CD4-positive, alpha-beta T cell treated with Interleukin-2 at 100 ng/mL for 4 hours (primary cell): ENCODE results near the gene PPP1R3G.

Source experiments
- DNase-seq: peaks from one replicate; pipeline ENCODE4 v3.0.0-alpha.2; 2020; ENCODE audit warnings: low spot score

Gene PPP1R3G

DNA sequence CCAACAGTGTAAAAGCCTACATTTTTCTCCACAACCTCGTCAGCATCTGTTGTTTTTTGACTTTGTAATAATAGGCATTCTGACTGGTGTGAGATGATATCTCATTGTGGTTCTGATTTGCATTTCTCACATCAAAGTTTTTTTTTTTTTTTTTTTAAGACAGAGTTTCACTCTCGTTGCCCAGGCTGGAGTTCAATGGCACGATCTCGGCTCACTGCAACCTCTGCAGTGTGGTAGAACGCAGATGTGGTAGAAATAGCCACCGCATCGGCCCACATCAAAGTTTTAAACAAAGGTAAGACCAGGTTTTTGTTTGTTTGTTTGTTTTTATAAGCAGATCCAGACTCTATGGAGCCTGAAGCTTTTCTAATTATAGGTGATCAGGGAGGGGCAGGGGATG is 12.7 kb upstream of the PPP1R3G start:
- no peak for DNase-seq

DNA sequence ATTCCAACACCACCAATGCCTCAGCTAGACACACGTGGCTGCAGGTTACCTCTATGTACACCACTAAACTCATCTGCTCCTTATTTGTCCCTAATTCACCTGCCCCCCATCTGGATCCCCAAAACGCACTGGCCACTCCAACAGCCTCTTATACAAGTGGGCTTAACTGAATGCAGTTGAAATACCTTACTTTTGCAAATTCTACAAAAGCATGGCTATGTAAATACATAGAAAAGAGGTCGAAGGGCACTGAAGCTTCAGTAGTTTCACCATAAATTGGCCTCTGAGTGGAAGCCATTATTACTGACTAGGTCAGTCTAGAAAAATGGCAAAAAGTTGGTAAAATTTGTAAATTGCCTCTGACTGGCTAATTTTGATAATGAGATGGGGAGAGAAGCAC is 11.1 kb upstream of the PPP1R3G start:
- DNase-seq: no peak

DNA sequence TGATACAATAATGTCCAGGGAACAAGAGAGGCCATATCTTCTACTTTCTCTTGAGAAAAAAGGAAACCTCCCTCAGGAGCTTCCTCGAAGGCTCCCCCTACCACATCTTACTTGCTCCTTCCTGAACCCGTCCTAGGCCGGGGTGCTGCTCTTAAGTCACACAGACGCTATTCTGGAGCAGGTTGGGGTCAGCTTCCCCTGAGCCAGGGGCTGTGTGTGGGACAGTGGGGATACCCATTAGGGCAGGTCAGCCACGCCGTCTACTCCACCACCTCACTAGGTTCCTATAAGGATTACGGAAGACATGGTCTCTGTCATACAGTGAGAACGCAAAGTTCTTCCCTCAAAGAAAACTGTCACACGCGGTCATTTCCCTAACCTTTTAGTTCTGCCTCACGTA is 8.2 kb upstream of the PPP1R3G start:
- no peak for DNase-seq

DNA sequence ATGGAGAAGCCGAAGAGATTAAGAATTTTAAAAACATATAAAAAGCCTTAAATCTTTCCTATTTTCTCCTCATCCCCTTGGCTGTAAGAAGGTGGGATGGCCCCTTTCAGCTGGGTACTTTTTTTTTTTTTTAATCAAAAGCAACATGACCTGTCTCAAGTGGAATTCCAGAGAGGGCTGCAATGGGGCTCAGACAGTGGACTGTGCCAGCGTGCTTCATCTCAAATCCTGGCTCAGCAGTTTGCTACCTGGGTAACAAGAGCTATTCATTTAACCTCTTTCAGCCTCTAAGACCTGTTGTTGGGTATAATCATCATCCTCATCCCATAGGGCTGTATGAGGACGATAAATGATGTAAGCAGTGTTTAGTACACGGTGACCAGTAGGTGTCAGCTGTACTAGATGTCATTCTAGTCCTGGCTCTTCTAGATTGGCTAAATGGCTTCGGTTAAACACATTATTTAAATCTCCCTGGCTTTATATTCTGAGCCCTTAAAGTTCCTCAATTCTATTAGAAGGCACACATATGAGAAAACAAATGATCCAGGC is 6.9 kb upstream of the PPP1R3G start:
- DNase-seq: no peak

DNA sequence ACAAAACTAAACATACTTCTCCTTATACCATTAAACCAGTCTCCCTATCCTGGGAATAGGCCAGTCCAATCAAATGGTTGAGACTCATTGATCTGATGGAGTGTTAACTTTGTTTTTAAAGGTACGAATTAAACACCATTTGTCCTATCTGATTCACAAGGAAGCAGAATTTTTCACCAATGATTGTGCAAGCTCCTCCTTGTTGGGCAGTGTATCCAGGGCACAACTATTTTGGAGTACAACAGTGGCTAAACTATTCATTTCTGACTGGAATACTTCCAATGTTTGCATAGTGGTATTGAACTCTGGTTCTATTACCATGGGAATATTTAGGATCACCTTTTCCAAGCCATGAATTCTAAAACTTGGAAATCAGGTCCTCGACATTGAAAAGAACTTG is 5.4 kb upstream of the PPP1R3G start:
- DNase-seq: no peak

DNA sequence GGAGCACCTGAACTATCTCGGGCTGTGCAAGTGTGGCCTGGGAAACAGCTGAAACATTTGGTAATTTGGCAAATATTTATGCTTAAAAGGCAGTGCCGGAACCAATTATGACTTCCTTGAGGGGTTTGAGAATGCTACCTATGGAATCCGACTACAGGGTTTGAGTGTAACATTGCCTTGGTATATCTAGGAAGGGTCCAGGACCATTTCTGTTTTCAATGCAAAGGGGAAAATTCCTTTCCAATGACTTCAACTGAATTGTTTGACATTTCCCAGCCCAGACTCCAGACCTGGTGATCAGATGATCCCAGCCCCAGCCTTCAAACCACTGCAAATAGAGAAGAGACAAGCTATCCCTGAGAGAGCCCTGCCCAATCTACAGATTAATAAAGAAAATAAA is 4.6 kb upstream of the PPP1R3G start:
- DNase-seq: no peak

DNA sequence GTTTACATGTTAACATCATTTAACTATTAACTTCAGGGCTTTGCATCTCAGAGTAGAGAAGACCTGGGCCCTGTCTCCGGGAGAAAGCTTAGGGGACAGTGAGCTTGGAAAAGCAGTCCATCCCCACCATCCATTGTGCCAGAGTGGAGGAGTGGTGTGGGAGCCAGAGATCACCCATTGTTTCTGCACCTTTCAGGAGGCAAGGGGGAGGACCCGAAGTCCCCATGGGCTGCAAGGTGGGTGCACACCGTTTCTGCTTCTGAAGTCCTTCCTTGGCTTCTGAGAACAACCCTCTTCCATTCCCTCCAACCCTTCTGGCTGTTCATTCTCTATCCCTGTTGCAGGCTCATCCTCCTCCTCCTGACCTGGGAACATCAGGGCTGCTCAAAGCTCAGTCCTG is 4.0 kb upstream of the PPP1R3G start:
- DNase-seq: no peak

DNA sequence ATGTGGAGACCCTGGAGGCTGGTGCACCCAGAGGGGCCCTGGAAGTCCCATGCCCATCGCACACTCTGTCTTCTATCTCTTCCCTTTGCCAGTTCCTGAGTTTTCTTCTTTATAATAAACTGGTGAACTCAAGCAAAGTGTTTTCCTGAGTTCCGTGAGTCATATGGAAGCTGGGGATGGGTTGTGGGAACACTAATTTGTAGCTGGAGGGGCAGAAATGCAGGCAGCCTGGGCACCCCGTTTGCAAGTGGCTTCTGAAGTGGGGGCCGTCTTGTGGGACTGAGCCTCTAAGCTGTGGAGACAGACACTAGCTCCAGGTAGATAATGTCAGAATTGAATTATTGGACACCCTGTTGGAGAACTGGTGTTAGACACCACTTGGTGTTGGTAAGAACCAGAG is 3.2 kb upstream of the PPP1R3G start:
- no peak for DNase-seq

DNA sequence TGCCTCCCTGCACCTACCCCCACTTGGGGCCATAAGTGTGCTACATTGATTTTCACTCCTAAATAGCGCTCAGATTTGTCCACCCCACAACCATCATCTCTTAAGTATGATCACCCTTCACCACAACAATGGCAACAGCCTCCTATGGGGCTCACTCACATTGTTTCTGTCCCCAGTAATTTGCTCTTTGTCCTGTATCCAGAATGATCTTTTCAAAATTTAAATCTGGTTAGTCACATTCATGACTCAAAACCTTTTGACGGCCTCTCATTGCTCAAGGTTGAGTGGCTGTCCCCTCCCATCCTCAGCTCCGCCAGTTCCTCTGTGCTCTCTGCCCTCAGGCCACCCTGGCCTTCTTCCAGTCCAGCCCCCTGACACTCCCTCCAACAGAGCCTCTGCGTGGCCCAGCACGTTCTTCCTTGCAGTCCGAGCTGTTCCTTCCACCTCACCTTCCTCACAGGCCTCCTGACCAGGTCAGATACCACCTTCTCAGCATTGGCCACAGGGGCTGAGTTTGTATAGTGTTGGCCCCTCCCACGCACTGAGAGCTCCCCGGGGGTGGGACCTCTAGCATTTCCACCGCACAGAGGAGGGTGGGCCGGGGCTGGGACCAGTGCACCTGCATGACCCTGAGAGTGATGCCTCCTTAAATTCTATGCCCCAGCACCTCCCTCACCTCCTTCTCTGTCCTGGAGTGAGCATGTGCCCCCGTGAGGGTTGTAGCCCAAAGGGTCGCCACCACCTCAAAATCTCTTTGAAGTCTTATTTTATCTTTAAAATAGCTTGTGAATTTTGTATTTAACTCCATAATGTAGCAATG is 2.4 kb upstream of the PPP1R3G start:
- DNase-seq: no peak

DNA sequence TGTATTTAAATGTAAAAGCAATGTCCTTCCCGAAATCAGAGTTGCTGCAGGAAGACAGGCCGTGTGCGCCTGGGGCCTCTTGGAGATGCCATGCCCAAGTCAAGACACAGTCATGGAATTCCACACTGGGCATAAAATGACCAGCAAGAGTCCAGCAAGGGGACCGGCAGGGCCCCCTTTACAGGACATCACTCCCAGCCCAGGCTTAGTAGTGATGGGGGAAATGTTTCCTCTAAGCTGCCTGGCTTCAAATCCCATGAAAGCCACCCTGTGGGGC is 1.9 kb upstream of the PPP1R3G start:
- DNase-seq: no peak

DNA sequence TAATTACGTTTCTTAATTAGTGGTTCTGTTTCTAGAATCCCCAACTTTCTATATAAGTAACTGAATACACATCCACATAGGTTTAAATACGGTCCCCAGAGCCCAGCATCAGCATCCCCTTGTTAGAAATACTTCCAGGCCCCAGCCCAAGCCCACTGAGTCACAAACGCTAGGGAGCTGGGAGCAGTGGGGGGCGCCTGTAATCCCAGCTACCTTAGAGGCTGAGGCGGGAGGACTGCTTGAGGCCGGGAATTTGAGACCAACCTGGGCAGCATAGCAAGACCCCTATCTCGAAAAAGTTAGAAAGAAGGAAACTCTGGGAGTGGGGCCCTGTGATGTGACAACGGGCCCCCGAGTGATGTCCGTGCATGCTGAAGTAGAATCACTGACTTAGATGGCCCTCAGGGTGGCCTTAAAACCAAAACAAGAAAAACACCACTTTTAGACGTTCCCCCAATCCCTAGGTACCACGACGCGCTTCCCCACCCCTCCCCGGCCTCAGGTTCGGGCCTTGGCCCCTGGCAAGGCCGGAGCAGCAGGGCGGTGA is 1.3 kb upstream of the PPP1R3G start:
- no peak for DNase-seq

DNA sequence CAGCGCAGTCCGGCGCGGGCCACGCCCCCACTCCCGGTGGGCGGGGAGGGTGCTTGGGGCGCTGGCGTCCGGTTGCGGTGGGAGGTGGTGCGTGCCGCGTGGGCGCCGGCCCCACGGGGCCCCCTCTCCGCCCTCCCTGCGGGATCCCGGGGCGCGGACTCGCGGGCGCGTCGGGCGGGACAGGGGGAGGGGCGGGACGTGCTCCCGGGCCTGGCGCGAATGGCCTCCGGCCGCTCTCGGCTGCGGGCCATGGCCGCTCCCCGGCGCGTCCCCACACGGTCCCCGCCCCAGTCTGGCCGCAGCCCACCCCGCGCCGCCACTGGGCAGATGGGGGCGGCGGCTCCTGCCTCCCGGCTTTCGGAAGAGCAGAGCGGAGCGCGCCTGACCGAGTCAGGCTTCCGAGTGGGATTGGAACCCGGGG is 771 bp upstream of the PPP1R3G start:
- DNase-seq: no peak

DNA sequence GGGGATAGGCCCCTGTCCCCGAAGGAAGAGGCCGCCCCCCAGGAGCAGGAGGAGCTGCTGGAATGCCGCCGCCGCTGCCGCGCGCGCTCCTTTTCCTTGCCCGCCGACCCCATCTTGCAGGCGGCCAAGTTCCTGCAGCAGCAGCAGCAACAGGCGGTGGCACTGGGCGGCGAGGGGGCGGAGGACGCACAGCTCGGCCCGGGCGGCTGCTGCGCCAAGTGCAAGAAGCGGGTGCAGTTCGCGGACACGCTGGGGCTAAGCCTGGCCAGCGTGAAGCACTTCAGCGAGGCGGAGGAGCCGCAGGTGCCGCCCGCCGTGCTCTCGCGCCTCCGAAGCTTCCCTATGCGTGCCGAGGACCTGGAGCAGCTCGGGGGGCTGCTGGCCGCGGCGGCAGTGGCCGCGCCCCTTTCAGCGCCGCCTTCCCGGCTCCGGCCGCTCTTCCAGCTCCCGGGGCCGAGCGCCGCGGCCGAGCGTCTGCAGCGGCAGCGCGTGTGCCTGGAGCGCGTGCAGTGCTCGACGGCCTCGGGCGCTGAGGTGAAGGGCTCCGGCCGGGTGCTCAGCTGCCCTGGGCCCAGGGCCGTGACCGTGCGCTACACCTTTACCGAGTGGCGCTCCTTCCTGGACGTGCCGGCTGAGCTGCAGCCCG is 630 bp downstream of the PPP1R3G start:
- DNase-seq: no peak

DNA sequence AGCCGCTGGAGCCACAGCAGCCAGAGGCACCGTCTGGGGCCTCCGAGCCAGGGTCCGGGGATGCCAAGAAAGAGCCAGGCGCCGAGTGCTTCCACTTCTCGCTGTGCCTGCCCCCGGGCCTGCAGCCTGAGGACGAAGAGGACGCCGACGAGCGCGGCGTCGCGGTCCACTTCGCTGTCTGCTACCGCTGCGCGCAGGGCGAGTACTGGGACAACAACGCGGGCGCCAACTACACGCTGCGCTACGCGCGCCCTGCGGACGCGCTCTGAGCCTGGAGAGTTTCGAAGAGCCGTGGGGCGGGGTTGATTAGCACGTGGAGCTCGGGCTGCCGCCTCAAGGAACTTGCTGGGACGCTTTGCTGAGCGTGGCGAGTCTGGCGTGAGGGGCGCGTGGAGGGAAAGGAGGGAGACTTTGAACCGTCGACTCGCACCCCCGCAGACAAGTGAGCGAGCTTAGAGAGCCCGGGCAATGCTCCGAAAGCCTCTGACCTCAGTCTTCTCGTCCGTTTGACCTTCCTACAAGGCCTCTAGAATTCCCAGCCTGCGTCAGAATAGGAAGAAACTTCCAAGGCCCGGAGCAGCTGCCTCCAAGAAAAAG is 1.3 kb downstream of the PPP1R3G start:
- DNase-seq: no peak

DNA sequence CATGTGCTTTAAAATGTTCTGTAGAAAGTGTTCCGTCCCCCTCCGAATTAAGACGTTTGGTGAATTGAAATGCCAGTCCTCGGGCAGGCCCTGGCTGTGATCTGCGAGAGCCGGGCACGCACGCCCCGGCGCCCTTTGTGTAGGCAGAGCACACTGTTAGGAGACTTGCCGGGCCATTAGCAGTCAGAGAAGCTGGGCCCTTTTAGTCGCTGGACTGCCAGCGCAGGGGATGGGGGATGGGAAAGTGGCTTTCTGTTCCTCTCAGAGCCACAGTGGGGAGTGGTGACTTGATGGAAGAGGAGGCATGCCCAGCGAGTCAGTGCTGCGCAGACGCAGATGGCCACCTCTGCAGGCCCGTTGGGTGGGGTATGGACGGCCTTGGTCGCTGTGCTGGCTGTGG is 2.2 kb downstream of the PPP1R3G start:
- peak; percentile 2 for DNase-seq

DNA sequence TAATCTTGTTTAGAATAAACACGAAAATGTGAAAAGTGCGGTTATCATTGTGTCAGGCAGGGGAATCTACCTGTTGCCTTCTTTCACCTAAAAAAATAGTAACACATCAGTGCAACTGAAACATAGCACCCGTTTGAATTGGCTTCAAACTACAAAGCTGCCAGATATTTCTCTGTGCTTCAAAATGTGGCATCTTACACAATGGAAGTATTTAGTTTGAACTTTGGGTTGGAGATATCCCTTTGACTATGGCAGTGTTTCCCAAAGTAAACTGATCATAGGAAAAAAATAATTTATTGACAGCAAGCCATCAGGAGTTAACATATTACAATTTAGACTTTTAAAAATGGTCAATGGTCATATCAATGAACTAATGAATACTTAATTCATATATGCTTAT is 3.6 kb downstream of the PPP1R3G start:
- no peak for DNase-seq

DNA sequence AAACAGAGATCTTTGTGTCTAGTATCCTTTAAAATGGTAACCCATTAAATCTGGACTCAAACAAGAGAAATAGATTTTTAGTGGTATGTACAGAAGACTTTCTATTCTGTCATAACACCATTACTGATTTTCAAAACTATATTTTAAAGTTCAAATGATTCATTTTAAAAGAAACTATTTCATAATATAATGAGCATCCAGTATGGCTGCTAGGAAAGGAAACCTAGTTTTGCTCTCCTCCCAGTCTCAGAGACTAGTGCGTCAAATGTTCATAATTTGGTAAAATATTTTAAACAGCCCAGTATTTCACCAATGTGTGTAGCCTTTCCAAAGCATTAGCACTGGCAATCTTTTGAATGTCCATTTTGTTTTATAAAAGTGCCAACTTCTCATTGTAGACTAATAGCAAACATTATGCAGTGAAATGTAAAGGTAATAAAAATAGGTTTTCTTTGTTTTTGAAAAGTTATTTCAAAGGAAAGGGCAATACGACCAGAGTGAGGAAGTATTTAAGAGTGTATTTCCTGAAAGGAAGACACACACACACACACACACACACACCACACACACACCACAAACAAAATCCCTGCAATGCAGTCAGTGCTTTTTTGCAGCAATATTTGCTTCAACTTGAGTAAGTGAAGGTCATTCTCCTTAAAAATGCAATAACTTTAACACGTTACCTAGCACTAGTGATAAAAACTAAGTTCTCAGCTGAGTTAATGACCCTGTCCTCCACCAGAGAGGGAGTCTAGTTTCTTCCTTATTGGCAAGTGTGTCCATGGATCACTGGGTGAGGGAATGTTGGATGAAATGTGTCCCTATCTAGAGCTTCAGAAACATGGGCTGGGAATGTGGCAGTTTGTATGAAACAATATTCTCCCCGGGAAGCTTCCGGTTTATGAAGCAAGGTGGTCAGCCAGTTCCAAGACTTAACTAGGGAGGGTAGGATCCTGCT is 4.6 kb downstream of the PPP1R3G start:
- DNase-seq: no peak

DNA sequence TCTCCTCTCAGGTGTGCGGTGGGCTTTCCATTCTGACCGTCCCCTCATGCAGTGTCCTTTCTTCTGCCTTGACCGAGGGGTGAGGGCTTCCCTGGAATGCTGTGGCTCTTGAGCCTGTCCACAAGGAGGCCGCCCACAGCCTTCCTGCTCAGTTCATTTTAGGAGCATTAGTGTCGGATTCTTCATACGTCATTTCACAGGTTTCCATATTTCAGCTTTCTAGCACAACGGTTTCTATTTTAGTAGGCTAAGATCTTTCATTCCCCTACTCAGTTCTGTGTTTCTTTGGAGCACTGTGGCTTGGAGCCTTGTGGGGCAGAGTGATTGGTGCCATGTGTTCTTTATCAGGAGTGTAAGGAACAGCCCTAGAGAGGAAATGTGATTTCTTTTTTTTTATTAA is 5.5 kb downstream of the PPP1R3G start:
- no peak for DNase-seq

DNA sequence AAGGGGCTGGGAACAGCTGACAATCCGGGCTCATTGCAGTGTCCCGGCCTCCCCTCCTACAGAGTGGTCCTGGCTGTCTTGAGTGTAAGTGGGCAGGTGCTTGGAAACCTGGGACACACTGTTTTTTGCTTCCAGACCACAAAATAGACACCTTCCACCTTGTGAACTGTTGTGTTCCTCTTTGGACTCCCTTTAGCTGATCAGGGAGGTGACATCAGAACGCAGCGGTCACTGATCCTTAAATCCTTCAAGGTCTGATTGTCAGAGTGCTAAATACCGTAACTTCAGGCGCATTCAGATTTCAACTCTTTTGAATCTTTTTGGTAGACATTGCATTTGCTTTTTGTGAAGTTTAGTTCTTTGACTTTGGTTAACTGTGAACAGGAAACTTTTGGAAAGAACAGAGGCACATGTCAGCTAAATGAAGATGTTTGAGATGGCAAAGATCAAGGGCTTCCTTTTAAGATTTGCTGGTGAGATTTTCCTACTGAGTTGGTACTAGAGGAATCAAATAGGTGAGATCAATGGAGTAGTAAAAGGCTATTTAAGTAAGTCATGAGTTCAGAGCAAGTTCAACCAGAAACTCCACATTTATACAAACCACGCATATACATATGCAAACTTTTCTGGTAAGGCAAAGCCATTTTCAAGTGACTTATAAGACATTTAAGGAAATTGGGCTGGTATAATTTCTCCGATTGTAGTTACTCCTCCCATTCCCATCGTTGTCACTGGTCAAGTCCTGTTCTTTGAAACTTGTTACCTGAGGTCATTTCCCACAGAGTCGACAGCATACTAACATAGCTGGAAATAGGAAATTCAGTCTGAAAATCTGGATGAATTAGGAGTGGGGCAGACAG is 6.3 kb downstream of the PPP1R3G start:
- DNase-seq: no peak

DNA sequence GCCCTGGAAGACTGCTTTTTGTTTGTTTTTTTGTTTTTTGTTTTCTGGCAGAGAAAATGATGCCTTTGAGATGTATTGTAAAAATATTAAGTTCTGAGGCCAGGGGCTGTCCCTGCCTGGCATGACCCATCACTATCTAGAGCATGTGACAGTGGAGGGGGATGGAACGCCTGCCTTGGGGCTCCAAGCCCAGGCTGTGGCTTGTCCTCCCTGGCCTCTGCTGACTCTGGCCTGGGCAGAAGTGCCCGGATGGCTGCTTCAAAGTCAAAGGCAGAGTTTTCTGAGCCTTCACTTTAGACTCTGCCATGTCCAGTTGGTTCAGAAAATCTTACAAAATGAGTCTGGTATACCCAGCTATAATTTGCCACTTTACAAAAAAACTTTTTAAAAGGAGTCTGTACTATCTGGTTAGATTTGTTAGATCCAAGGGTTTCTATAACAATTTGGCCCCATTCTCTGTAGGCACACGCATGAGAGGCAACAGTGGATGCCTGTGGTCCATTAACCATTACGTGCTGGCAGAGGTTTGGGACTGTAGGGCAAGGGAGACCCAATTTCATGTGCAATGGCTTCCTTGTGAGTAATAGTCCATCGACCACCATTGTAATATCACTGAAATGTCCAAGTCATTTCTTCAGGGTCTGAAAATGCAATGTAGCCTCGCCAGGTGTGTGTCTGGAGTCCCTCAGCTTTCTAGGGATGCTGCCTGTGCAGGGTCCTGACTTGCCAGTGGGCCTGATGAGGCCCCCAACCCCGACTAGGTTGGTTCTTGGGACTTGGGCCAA is 8.3 kb downstream of the PPP1R3G start:
- no peak for DNase-seq
